ENCODE results near the gene ACACA.
"Not testable (repeated sequence)": the region's sequence is repeated elsewhere in the genome, so short reads cannot be mapped to it uniquely, and the experiment has no call there.

The ACACA gene

GRCh38 chr17:37177254-37177870 lies 229.3 kb downstream of the ACACA start:
- DNase-seq (ENCODE audit: low read depth, low spot score) = no peak

DNA sequence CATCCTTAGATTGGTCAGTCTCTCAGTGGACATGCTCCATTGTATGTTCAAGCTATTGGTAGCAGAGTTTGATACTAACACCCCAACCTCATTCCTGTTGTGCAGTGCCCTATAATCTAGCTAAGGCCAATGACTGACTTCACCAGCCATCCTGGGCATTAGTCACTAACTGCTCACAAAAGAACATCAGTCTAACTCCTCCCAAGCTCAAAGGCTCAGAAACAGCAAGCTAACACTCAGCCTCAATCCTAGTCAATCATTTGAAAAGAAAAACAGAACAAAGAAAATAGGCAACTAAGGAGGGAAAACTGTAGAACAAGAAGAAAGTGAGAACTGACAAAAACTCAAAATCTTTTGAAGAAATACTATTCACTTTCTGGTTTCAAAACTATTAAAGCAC lies 229.9 kb downstream of the ACACA start:
- no peak for DNase-seq (ENCODE audit: low read depth, low spot score)

GRCh38 chr17:37174205-37174604 lies 232.4 kb downstream of the ACACA start:
- no peak for DNase-seq (ENCODE audit: low read depth, low spot score)

GRCh38 chr17:37170881-37171425 lies 235.7 kb downstream of the ACACA start:
- no peak for DNase-seq (ENCODE audit: low read depth, low spot score)

DNA sequence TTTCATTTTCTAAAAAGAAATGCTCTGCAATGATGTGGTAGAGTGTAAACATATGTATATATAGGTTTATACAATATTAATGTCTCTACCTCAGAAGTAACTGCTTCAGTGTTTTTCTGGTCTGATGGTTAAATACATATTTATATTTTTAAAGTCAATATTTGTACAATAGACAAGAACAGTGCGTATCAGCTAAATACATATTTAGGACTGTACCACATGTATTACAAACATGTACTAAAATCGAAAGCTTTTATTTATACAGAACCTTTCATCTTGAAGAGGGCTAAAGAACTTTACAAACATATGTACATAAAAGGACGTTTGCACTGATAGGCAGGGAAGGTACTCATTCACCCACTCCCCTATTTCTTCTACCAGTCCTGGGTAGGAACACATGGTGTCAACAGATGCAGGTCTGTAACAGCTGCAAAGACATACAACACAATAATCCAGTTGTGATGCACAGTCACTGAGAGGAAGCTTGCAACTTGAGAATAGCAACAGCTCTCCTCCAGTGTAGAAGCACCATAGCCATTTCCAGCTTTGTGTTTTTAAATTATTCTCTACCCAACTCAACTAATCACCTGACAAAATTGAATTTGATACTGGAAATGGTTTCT lies 237.8 kb downstream of the ACACA start:
- no peak for DNase-seq (ENCODE audit: low read depth, low spot score)

- no peak for DNase-seq (ENCODE audit: low read depth, low spot score)
These were observed 238.9 kb downstream of the ACACA start for GRCh38 chr17:37167756-37168155.

DNA sequence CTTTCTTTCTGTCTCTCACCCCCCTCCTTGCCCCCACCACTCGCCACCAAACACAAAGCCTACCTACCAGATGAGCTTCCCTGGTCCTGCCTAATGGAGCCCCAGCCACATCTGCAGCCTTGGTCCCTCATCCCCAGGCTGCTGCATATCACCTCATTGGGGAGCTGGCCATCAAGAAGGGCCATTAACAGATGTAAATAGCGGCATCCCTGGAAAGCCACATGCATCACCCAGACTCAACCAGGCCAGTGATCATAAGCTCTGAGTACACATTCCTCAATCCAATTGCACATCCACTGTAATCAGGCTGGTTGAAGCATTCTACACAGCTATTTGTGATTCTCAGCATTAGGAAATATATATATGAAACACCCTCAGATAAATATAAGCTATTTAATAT lies 242.6 kb downstream of the ACACA start:
- no peak for DNase-seq (ENCODE audit: low read depth, low spot score)

GRCh38 chr17:37162800-37163199 lies 243.8 kb downstream of the ACACA start:
- DNase-seq (ENCODE audit: low read depth, low spot score) = no peak

DNA sequence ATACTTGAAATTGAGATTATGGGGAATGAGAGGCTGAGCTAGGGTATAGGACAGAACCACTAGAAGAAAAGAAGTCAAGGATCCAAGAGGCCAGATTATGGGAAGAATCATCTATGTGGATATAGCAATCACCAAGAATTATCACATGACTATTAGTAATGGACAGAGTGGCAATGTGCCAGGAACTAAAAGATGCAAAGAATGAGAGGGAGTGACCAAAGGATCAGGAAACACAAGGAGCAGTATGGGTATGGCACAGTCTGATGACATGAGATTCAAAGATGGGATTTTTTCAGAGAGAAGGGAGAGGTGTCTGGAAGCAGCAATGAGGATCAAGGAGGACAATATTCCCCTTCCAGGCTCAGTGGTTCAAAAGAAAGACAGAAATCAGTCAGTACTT lies 245.7 kb downstream of the ACACA start:
- no peak for DNase-seq (ENCODE audit: low read depth, low spot score)

GRCh38 chr17:37158290-37158689 lies 248.3 kb downstream of the ACACA start:
- no peak for DNase-seq (ENCODE audit: low read depth, low spot score)

- DNase-seq (ENCODE audit: low read depth, low spot score) = no peak
These were observed 258.5 kb downstream of the ACACA start for GRCh38 chr17:37148156-37148555.

DNA sequence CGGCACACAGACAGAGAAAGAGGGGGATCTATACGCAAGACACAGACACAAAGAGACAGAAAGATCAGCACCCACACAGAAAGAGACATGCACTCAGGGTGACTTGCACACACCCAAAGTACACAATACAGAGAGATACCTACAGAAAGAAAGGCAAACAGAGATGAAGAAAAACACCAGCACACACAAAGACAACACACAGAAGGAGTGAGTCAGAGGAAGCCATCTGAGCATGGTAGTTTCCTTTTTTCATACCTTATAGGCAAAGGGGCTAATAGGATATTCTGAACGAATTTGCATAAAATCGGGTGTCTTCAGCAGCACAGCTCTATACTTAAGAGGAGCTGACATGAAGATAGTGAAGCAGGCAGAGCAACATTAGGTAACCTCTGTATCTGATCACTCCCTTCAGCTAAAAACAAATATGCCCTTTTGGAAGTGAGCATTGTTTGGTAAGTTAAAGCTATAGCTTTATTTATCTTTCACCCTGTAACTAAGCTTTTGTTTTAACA lies 259.3 kb downstream of the ACACA start:
- peak; percentile 8 for DNase-seq (ENCODE audit: low read depth, low spot score)

GRCh38 chr17:37146086-37147064 lies 260.3 kb downstream of the ACACA start:
- DNase-seq (ENCODE audit: low read depth, low spot score) = no peak

DNA sequence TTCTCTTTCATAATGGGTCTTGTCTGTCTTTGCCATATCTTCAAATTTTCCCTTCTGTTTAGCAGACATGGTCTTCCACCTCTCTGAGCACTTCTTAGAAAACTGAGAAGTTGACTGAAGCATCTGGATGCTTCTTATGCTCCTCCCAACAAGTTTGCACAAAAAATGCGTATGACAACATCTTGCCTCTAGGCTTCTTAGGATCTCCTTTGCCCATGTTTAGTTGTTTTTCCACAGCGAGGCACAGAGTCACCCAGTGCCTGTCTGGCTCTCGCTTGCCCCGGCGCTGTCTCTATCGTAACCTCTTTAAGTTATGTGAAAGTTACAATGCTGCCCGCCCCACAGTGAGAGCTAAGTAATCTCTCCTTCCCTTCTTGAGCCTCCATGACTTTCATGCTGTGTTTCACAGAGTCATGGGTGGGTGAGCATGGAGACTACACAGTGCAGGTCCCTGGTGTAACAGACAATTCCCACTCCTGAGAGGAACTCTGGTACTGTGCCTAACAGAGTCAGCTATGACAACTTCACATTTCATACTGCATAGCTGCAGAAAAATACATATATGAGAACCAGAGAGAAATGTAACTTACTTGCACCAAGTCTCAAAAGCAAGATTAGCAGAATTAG lies 262.4 kb downstream of the ACACA start:
- no peak for DNase-seq (ENCODE audit: low read depth, low spot score)

- not testable (repeated sequence) for DNase-seq (ENCODE audit: low read depth, low spot score)
These were observed 263.1 kb downstream of the ACACA start for GRCh38 chr17:37143558-37143957.

- no peak for DNase-seq (ENCODE audit: low read depth, low spot score)
These were observed 264.2 kb downstream of the ACACA start for GRCh38 chr17:37142294-37142896.

DNA sequence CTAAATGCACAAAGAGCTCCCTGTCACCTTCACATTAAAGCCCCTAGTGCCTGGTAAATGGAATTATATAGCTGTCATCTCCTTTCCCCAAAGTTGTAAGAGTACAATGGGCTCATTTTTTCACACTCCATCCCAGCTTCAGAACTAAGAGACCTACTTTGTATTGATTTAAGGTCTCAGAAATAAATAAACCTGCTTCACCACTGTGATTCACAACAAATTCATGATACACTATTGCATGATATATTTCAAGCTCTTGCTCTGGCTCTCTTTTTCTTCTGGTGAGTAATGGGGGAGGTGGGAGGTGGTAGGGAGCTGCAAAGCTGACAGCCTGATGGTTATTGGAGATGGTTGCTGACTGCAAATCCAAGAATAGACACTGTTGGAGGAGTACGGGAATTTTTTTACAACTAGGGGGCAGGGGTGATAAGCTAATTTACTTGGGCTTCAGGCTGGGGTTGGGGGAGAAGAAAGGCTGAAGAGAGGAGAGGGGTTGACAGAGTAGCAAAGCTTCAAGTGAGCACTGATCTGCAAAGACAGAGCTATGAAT lies 268.0 kb downstream of the ACACA start:
- no peak for DNase-seq (ENCODE audit: low read depth, low spot score)

- DNase-seq (ENCODE audit: low read depth, low spot score) = no peak
These were observed 268.6 kb downstream of the ACACA start for GRCh38 chr17:37137906-37138514.

- no peak for DNase-seq (ENCODE audit: low read depth, low spot score)
These were observed 269.5 kb downstream of the ACACA start for GRCh38 chr17:37137070-37137610.

- DNase-seq (ENCODE audit: low read depth, low spot score) = no peak
These were observed 271.1 kb downstream of the ACACA start for GRCh38 chr17:37135576-37135975.
